GM10248 (cell line): Measurements from ENCODE around the gene ADAT1.
A peak's percentile ranks its signal among the peaks of the same experiment; 100 is the strongest.

Experiments
- CTCF ChIA-PET: fragments of 300-600 bp; sonication (Branson Sonifier 250); formaldehyde crosslinking; extraction: SDS; loops from one replicate; lab custom pipeline; 2021; ENCODE audit warnings: antibody characterized with exemption; lab: Yijun Ruan, JAX
- POLR2A ChIA-PET: fragments of 350-650 bp; sonication (Branson Sonifier 250); formaldehyde crosslinking; extraction: SDS; loops from one replicate; lab custom pipeline; 2020; ENCODE audit warnings: antibody characterized with exemption; lab: Yijun Ruan, JAX
- DNase-seq: peaks from one replicate; pipeline ENCODE4 v3.0.0; 2012; ENCODE audit errors: extremely low spot score
- CTCF ChIP-seq: IDR thresholded peaks from 2 replicates; pipeline ENCODE4 v1.5.1; 2012; ENCODE audit warnings: mild to moderate bottlenecking, low read depth; ENCODE audit errors: extremely low read depth, missing control alignments, control extremely low read depth

Gene ADAT1

GRCh38 chr16:75575958-75576357 is 47.1 kb downstream of the ADAT1 start:
- CTCF ChIA-PET, result interaction anchor here (1.0 to 4.1 kb wide), 6 partner anchors 10 to 58 kb away, joined by 3 to 20 read pairs (median 4); partner anchors contain the start of genes ADAT1 and GABARAPL2
- no peak for DNase-seq
- POLR2A ChIA-PET, result no interaction called here
- TF ChIP-seq CTCF, result no peak

GRCh38 chr16:75573955-75574354 is 49.1 kb downstream of the ADAT1 start:
- ChIA-PET CTCF (interaction anchor here (0.7 to 4.1 kb wide), 7 partner anchors 8 to 173 kb away, joined by 3 to 20 read pairs (median 8); partner anchors contain the start of gene GABARAPL2), POLR2A (interaction anchor here (0.6 kb wide), 1 partner anchor 681 kb away, joined by 3 read pairs; no protein-coding TSS in a partner anchor)
- TF ChIP-seq CTCF, result no peak
- DNase-seq, result no peak

GRCh38 chr16:75572864-75573542 is 50.1 kb downstream of the ADAT1 start:
- ChIA-PET POLR2A (interaction anchor here (1.4 kb wide), 1 partner anchor 10 kb away, joined by 3 read pairs; no protein-coding TSS in a partner anchor), CTCF (interaction anchor here (0.9 to 3.7 kb wide), 7 partner anchors 13 to 100 kb away, joined by 3 to 16 read pairs (median 3); no protein-coding TSS in a partner anchor)
- TF ChIP-seq CTCF, result no peak
- DNase-seq, result no peak

- ChIA-PET CTCF (interaction anchor here (0.9 to 1.9 kb wide), 3 partner anchors 11 to 20 kb away, joined by 3 to 6 read pairs (median 3); no protein-coding TSS in a partner anchor), POLR2A (interaction anchor here (0.8 to 1.1 kb wide), 2 partner anchors 75 to 77 kb away, joined by 3 to 4 read pairs; partner anchors contain the start of genes CHST6, KARS1 and TERF2IP)
- TF ChIP-seq CTCF, result no peak
- peak; percentile 31 for DNase-seq
Observed at GRCh38 chr16:75570396-75571065, 52.5 kb downstream of the ADAT1 start.

- no peak for TF ChIP-seq CTCF
- CTCF ChIA-PET, result interaction anchor here (1.7 to 4.1 kb wide), 5 partner anchors 8 to 103 kb away, joined by 5 to 20 read pairs (median 7); partner anchors contain the start of gene TMEM170A
- POLR2A ChIA-PET, result no interaction called here
- DNase-seq, result no peak
Observed at GRCh38 chr16:75567911-75568310, 55.2 kb downstream of the ADAT1 start.

GRCh38 chr16:75566758-75567255 is 56.3 kb downstream of the ADAT1 start:
- TF ChIP-seq CTCF, result no peak
- POLR2A ChIA-PET, result interaction anchor here (0.9 to 2.7 kb wide), 2 partner anchors 11 to 14 kb away, joined by 3 to 10 read pairs; partner anchors contain the start of gene TMEM231
- CTCF ChIA-PET, result interaction anchor here (1.0 to 4.1 kb wide), 9 partner anchors 9 to 197 kb away, joined by 3 to 26 read pairs (median 7); partner anchors contain the start of genes TMEM170A and TMEM231
- no peak for DNase-seq
